Activated CD4-positive, alpha-beta T cell treated with anti-CD3 and anti-CD28 coated beads, Interleukin-2, amount 50 U/mL, for 4 hours (primary cell): ENCODE results near the gene ERP44.
"Not testable (repeated sequence)": the region's sequence is repeated elsewhere in the genome, so short reads cannot be mapped to it uniquely, and the experiment has no call there.

ENCODE experiments used
- DNase-seq, 2 experiments: peaks; one replicate each; pipeline ENCODE4 v3.0.0-alpha.2; 2020

Gene ERP44

GRCh38 chr9:99998866-99999265 lies 99.9 kb downstream of the ERP44 start:
- DNase-seq: no peak

- DNase-seq: no peak
Measured at GRCh38 chr9:99998266-99998665, 100.5 kb downstream of the ERP44 start.

- not testable (repeated sequence) for DNase-seq
Measured at GRCh38 chr9:99990508-99990907, 108.3 kb downstream of the ERP44 start.

GRCh38 chr9:99986642-99987041 lies 112.2 kb downstream of the ERP44 start:
- no peak for DNase-seq

GRCh38 chr9:99980598-99980997 lies 118.2 kb downstream of the ERP44 start:
- no peak for DNase-seq

- DNase-seq: no peak
Measured at GRCh38 chr9:99978221-99978620, 120.6 kb downstream of the ERP44 start.

GRCh38 chr9:99977033-99977792 lies 121.6 kb downstream of the ERP44 start:
- DNase-seq: no peak

- DNase-seq: no peak
Measured at GRCh38 chr9:99973455-99973854, 125.3 kb downstream of the ERP44 start.

- no peak for DNase-seq
Measured at GRCh38 chr9:99971410-99971809, 127.4 kb downstream of the ERP44 start.

GRCh38 chr9:99970481-99970880 lies 128.3 kb downstream of the ERP44 start:
- no peak for DNase-seq

- DNase-seq: no peak
Measured at GRCh38 chr9:99967457-99967856, 131.3 kb downstream of the ERP44 start.

- no peak for DNase-seq
Measured at GRCh38 chr9:99966716-99967115, 132.1 kb downstream of the ERP44 start.

- no peak for DNase-seq
Measured at GRCh38 chr9:99966001-99966400, 132.8 kb downstream of the ERP44 start.

- no peak for DNase-seq
Measured at GRCh38 chr9:99964336-99964735, 134.5 kb downstream of the ERP44 start.

GRCh38 chr9:99962680-99963261 lies 136.0 kb downstream of the ERP44 start:
- no peak for DNase-seq

GRCh38 chr9:99955606-99956005 lies 143.2 kb downstream of the ERP44 start:
- no peak for DNase-seq

GRCh38 chr9:99954819-99955218 lies 144.0 kb downstream of the ERP44 start:
- no peak for DNase-seq

GRCh38 chr9:99953861-99954507 lies 144.8 kb downstream of the ERP44 start:
- DNase-seq: no peak

GRCh38 chr9:99948896-99949295 lies 149.9 kb downstream of the ERP44 start:
- no peak for DNase-seq

- DNase-seq: no peak
Measured at GRCh38 chr9:99948482-99948881, 150.3 kb downstream of the ERP44 start.

- DNase-seq: no peak
Measured at GRCh38 chr9:99947395-99947794, 151.4 kb downstream of the ERP44 start.

- no peak for DNase-seq
Measured at GRCh38 chr9:99936947-99937587, 161.7 kb downstream of the ERP44 start.

GRCh38 chr9:99931155-99931840 lies 167.5 kb downstream of the ERP44 start:
- DNase-seq: no peak
